Uterus (tissue), 2 donors: ENCODE measurements around the gene ZNF45.

ENCODE experiments used
- CTCF ChIP-seq, 4 experiments: fragments of 200-600 bp in 2 of 4; fragments of 450-650 bp in 2 of 4; sonication (generic) in 2 of 4; IDR thresholded peaks; one replicate each; pipeline ENCODE4 v1.5.1; 2016 to 2019; ENCODE audit warnings: antibody characterized with exemption in 4 of 4, mild to moderate bottlenecking in 2 of 4, moderate library complexity in 1 of 4
- POLR2A ChIP-seq, 2 donors: fragments of 450-650 bp; IDR thresholded peaks; one replicate each; pipeline ENCODE4 v1.6.1; 2016; ENCODE audit warnings: antibody characterized with exemption in 2 of 2, mild to moderate bottlenecking in 1 of 2, moderate library complexity in 1 of 2

- no peak for TF ChIP-seq CTCF (IDR thresholded peaks at IDR 0.05)
- no peak for TF ChIP-seq POLR2A (IDR thresholded peaks at IDR 0.05)
Measured at GRCh38 chr19:43914051-43914450, 21.0 kb downstream of the ZNF45 start.
